GM10248 (cell line): ENCODE data around the gene CTSE.
A peak's percentile ranks its signal among the peaks of the same experiment; 100 is the strongest.

Source experiments
- CTCF ChIA-PET: fragments of 300-600 bp; sonication (Branson Sonifier 250); formaldehyde crosslinking; extraction: SDS; loops from one replicate; lab custom pipeline; 2021; ENCODE audit warnings: antibody characterized with exemption; lab: Yijun Ruan, JAX
- POLR2A ChIA-PET: fragments of 350-650 bp; sonication (Branson Sonifier 250); formaldehyde crosslinking; extraction: SDS; loops from one replicate; lab custom pipeline; 2020; ENCODE audit warnings: antibody characterized with exemption; lab: Yijun Ruan, JAX
- DNase-seq: peaks from one replicate; pipeline ENCODE4 v3.0.0; 2012; ENCODE audit errors: extremely low spot score
- CTCF ChIP-seq: IDR thresholded peaks from 2 replicates; pipeline ENCODE4 v1.5.1; 2012; ENCODE audit warnings: mild to moderate bottlenecking, low read depth; ENCODE audit errors: extremely low read depth, missing control alignments, control extremely low read depth

The CTSE gene

GRCh38 chr1:206023695-206024094 lies at the start of gene CTSE:
TSS of gene CTSE (minus strand) at chr1:206023895. CDS start at chr1:206023791, 104 bp downstream.
- CTCF ChIA-PET: interaction anchor here (1.1 to 4.7 kb wide), 5 partner anchors 9 to 83 kb away, joined by 3 to 22 read pairs (median 4); no protein-coding TSS in a partner anchor
- no peak for DNase-seq
- TF ChIP-seq CTCF: no peak
- POLR2A ChIA-PET: no interaction called here

- TF ChIP-seq CTCF: no peak
- ChIA-PET POLR2A (no interaction called here), CTCF (interaction anchor here (1.3 to 2.6 kb wide), 7 partner anchors 9 to 40 kb away, joined by 3 to 13 read pairs (median 4); no protein-coding TSS in a partner anchor)
- no peak for DNase-seq
These were observed 47.1 kb upstream of the CTSE start for GRCh38 chr1:206070627-206071304.

GRCh38 chr1:206068314-206068713 lies 44.6 kb upstream of the CTSE start:
- TF ChIP-seq CTCF: no peak
- no peak for DNase-seq
- ChIA-PET CTCF (interaction anchor here (0.9 to 2.6 kb wide), 7 partner anchors 11 to 38 kb away, joined by 3 to 13 read pairs (median 4); no protein-coding TSS in a partner anchor), POLR2A (no interaction called here)

GRCh38 chr1:206067486-206068227 lies 44.0 kb upstream of the CTSE start:
- no peak for TF ChIP-seq CTCF
- CTCF ChIA-PET: interaction anchor here (0.7 to 1.4 kb wide), 7 partner anchors 12 to 84 kb away, joined by 3 to 6 read pairs (median 4); no protein-coding TSS in a partner anchor
- no peak for DNase-seq
- POLR2A ChIA-PET: no interaction called here

GRCh38 chr1:206066479-206067171 lies 42.9 kb upstream of the CTSE start:
- DNase-seq: peak; percentile 35
- CTCF ChIA-PET: interaction anchor here (0.8 to 1.4 kb wide), 4 partner anchors 12 to 83 kb away, joined by 3 to 6 read pairs (median 4); no protein-coding TSS in a partner anchor
- TF ChIP-seq CTCF: no peak
- POLR2A ChIA-PET: no interaction called here
